ENCODE measurements around the gene PAN3.

Gene PAN3

DNA sequence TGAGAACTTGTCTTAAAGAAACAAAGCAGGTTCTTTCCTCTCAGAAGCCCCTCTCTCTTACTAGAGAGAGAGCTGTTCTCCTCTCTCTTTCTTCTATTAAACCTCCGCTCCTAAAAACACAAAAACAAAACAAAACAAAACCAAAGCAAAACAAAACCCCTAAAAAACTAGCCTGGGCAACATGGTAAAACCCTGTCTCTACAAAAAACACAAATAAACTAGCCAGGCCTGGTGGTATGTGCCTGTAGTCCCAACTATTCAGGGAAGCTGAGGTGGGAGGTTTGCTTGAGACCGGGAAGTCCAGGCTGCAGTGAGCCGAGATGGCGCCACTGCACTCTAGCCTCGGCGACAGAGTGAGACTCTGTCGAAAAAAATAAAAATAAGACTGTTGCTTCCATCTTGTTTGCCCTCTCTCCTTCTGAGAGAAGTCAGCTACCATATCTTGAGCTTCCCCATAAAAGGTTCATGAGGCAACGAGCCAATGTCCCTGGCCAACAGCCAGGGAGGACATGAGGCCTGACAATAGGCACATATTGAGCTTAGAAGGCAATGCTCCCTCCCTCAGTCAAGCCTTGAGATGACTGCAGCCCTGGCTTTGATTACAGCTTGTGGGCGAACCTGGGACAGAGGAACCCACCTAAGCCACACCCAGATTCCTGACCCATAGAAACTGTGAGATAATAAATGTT lies 20.5 kb upstream of the PAN3 start:
- no peak for DNase-seq (ENCODE audit: low read depth)
- TF ChIP-seq, protein P1, sequence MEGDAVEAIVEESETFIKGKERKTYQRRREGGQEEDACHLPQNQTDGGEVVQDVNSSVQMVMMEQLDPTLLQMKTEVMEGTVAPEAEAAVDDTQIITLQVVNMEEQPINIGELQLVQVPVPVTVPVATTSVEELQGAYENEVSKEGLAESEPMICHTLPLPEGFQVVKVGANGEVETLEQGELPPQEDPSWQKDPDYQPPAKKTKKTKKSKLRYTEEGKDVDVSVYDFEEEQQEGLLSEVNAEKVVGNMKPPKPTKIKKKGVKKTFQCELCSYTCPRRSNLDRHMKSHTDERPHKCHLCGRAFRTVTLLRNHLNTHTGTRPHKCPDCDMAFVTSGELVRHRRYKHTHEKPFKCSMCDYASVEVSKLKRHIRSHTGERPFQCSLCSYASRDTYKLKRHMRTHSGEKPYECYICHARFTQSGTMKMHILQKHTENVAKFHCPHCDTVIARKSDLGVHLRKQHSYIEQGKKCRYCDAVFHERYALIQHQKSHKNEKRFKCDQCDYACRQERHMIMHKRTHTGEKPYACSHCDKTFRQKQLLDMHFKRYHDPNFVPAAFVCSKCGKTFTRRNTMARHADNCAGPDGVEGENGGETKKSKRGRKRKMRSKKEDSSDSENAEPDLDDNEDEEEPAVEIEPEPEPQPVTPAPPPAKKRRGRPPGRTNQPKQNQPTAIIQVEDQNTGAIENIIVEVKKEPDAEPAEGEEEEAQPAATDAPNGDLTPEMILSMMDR (IDR thresholded peaks at IDR 0.05; ENCODE audit: control insufficient read depth, insufficient read depth, low read depth, low read length, missing control alignments), result no peak
- no peak overlapping the region for H3K4me3 ChIP-seq (ENCODE audit: control insufficient read depth, low read depth, low read length)

GRCh38 chr13:28120317-28120716 lies 18.0 kb upstream of the PAN3 start:
- DNase-seq (ENCODE audit: low read depth), result no peak
- TF ChIP-seq, protein P1 (IDR thresholded peaks at IDR 0.05; ENCODE audit: control insufficient read depth, insufficient read depth, low read depth, low read length, missing control alignments), result no peak

DNA sequence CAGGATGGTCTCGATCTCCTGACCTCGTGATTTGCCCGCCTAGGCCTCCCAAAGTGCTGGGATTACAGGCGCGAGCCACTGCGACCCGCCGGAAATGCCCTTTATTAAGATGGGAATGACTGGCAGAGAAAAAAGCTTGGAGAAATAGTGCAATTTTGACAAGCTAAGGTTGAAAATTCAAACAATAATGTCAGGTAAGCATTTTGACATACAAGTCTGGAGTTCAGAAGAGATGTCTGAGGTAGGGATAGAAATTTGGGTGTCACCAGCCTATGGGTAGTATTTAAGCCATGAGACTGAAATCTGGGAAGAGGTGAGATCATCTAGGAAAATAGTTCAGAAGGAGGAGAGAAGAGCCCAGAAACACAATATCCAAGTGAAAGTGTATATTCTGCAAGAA lies 17.1 kb upstream of the PAN3 start:
- TF ChIP-seq, protein P1 (IDR thresholded peaks at IDR 0.05; ENCODE audit: control insufficient read depth, insufficient read depth, low read depth, low read length, missing control alignments), result no peak

More at GRCh38 chr13:28120317-28120716, 18.0 kb upstream of the PAN3 start:
- H3K4me3 ChIP-seq (ENCODE audit: control insufficient read depth, low read depth, low read length), result no peak overlapping the region

DNA sequence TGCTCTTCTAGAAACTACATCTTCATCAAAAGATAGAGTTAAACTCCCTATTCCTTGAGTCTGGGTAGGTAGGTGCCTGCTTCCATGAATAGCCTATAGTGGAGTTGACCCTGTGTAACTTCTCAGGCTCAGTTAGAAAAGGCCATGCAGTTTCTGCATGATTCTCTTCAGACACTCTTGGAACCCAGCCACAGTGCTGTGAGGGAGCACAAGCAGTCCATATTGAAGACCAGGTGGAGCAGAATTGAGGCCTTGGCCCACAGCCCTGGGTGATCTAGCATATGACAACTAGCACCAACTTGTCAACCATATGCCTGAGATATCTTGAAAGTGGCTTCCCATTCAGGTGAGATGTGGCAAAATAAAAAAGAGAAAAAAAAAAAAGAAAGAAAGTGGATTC lies 10.3 kb upstream of the PAN3 start:
- no peak for DNase-seq (ENCODE audit: low read depth)
- H3K4me3 ChIP-seq (ENCODE audit: control insufficient read depth, low read depth, low read length), result no peak overlapping the region
- TF ChIP-seq, protein P1 (IDR thresholded peaks at IDR 0.05; ENCODE audit: control insufficient read depth, insufficient read depth, low read depth, low read length, missing control alignments), result no peak

More for the DNA sequence above, 17.1 kb upstream of the PAN3 start:
- DNase-seq (ENCODE audit: low read depth), result no peak
- no peak overlapping the region for H3K4me3 ChIP-seq (ENCODE audit: control insufficient read depth, low read depth, low read length)

- DNase-seq (ENCODE audit: low read depth), result no peak
- TF ChIP-seq, protein P1 (IDR thresholded peaks at IDR 0.05; ENCODE audit: control insufficient read depth, insufficient read depth, low read depth, low read length, missing control alignments), result no peak
- H3K4me3 ChIP-seq (ENCODE audit: control insufficient read depth, low read depth, low read length), result no peak overlapping the region
Observed at GRCh38 chr13:28128926-28129325, 9.4 kb upstream of the PAN3 start.

DNA sequence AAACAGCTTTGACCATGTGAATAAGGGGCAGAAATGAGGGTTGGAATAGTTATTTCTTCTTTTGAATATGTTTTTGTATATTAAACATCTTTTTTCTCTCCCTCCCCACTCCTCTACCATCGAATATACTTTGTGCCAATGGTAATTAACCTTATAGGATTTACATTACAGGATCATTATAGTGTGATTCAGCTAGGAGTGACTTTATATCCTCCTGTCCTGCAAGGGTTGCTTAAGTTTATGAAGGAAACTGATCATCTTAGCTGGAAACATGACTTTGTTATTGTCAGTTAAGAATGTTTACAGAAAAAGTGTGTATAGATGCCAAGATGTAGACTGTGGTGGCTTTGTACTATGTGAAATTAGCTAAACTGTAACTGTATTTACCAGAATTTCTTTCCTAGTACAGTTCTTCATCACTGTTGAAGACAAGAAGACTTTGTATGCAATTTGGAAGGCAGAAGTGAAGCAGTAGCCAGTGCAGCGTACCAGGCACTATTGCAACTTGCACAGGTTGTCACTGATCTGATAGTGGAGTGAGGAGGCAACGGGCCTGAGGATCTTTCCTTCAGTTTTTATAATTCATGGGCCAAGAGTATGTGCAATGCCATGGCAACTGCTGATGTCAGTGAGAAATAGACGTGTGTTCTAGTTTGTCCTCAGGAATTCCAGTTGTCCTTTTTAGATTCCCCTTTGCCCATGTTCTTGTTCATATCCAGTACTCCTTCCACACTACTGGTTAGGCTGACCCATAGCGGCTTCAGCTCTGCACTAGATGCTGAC lies 8.2 kb upstream of the PAN3 start:
- DNase-seq (ENCODE audit: low read depth), result no peak
- no peak overlapping the region for H3K4me3 ChIP-seq (ENCODE audit: control insufficient read depth, low read depth, low read length)
- TF ChIP-seq, protein P1 (IDR thresholded peaks at IDR 0.05; ENCODE audit: control insufficient read depth, insufficient read depth, low read depth, low read length, missing control alignments), result no peak
